Spinal cord (tissue), 10 donors: ENCODE data around the gene CCDC81. TPM values are rescaled to one million over a fixed set of nuclear protein-coding genes. Genes with fewer than 3 reads are reported as not detected.
"Not testable (repeated sequence)": the region's sequence is repeated elsewhere in the genome, so short reads cannot be mapped to it uniquely, and the experiment has no call there.

Experiments
- DNase-seq, 6 donors: peaks; one replicate each; pipeline versions ENCODE4 v3.0.0 to v3.0.0-alpha.2; 2013 to 2015; ENCODE audit warnings: low spot score in 6 of 6, low read depth in 4 of 6
- H3K27ac ChIP-seq: one replicate; pipeline ENCODE4 v1.5.1; 2013; ENCODE audit warnings: low read depth, low read length, control low read depth
- H3K27me3 ChIP-seq: one replicate; pipeline ENCODE4 v1.6.1; 2013; ENCODE audit warnings: low read length; ENCODE audit not compliant: control insufficient read depth, insufficient read depth
- H3K36me3 ChIP-seq: one replicate; pipeline ENCODE4 v1.6.1; 2013; ENCODE audit warnings: low read length; ENCODE audit not compliant: control insufficient read depth, insufficient read depth
- H3K4me1 ChIP-seq: one replicate; pipeline ENCODE4 v1.6.1; 2013; ENCODE audit warnings: low read length; ENCODE audit not compliant: control insufficient read depth, insufficient read depth
- H3K4me3 ChIP-seq: one replicate; pipeline ENCODE4 v1.5.1; 2013; ENCODE audit warnings: low read depth, low read length, control low read depth
- H3K9me3 ChIP-seq: one replicate; pipeline ENCODE4 v1.6.1; 2013; ENCODE audit warnings: low read length; ENCODE audit not compliant: control insufficient read depth, insufficient read depth
- WGBS: methylation state at CpG from one replicate; pipeline ENCODE4 v1.1.5; 2013; ENCODE audit warnings: missing lambda C conversion rate; ENCODE audit not compliant: insufficient coverage; 5-methylcytosine and 5-hydroxymethylcytosine counted together
- polyA plus RNA-seq, 2 donors: library from polyadenylated mRNA; unstranded; fragments of 120-200 nt; gene quantifications; one replicate each; pipeline ENCODE4 v1.2.1, GENCODE V29; 2013; ENCODE audit not compliant: insufficient read length in 2 of 2
- total RNA-seq, 2 donors: library from RNA; depleted of rRNA in 1 of 2; stranded (reverse); fragments of 120-200 nt in 1 of 2; fragments of >200 nt in 1 of 2; gene quantifications; one replicate each; pipeline versions ENCODE4 v1.2.3 to v1.2.4, GENCODE V29; 2013 to 2014
- donor health status: healthy.

Gene CCDC81
- total and polyA plus RNA-seq, 4 donors, result 4.0 to 8.6 (median 4.5) TPM

- no peaks in the 10 kb centered on the region for H3K27me3 ChIP-seq
- H3K36me3 ChIP-seq, result peaks cover 2% of the 10 kb centered on the region
- DNase-seq, result peak in 1 of 6 donors; percentile 21
- H3K9me3 ChIP-seq, result no peaks in the 10 kb centered on the region
- no peak overlapping the region for H3K27ac ChIP-seq
- no peak overlapping the region for H3K4me3 ChIP-seq
- no peaks in the 10 kb centered on the region for H3K4me1 ChIP-seq
Measured at GRCh38 chr11:86408845-86409244, 34.2 kb downstream of the CCDC81 start.

GRCh38 chr11:86414032-86414431 lies 39.3 kb downstream of the CCDC81 start:
- H3K4me1 ChIP-seq, result no peaks in the 10 kb centered on the region
- no peak overlapping the region for H3K4me3 ChIP-seq
- no peaks in the 10 kb centered on the region for H3K9me3 ChIP-seq
- WGBS, result no CpG with 5 or more reads among the region's 2 CpGs
- H3K36me3 ChIP-seq, result peaks cover 2% of the 10 kb centered on the region
- H3K27ac ChIP-seq, result no peak overlapping the region
- no peaks in the 10 kb centered on the region for H3K27me3 ChIP-seq
- DNase-seq, result no peak

- 93% methylated on average over 2 of the region's 4 CpGs for WGBS
- DNase-seq, result no peak
- Histone ChIP-seq H3K4me1 (no peaks in the 10 kb centered on the region), H3K27me3 (no peaks in the 10 kb centered on the region), H3K36me3 (peaks cover 2% of the 10 kb centered on the region), H3K27ac (no peak overlapping the region), H3K4me3 (no peak overlapping the region), H3K9me3 (no peaks in the 10 kb centered on the region)
Measured at GRCh38 chr11:86415026-86415425, 40.3 kb downstream of the CCDC81 start.

- WGBS, result no CpG with 5 or more reads among the region's 1 CpG
- Histone ChIP-seq H3K9me3 (no peaks in the 10 kb centered on the region), H3K27me3 (no peaks in the 10 kb centered on the region)
Measured at GRCh38 chr11:86416494-86416893, 41.8 kb downstream of the CCDC81 start.

GRCh38 chr11:86416951-86417350 lies 42.3 kb downstream of the CCDC81 start:
- H3K36me3 ChIP-seq, DNase-seq, H3K27ac ChIP-seq, H3K27me3 ChIP-seq, H3K4me1 ChIP-seq, H3K9me3 ChIP-seq, H3K4me3 ChIP-seq: not testable (repeated sequence)
- 95% methylated on average over 3 of the region's 9 CpGs for WGBS

More at GRCh38 chr11:86416494-86416893, 41.8 kb downstream of the CCDC81 start:
- H3K27ac ChIP-seq, result no peak overlapping the region
- H3K4me1 ChIP-seq, result no peaks in the 10 kb centered on the region
- no peak for DNase-seq
- no peak overlapping the region for H3K4me3 ChIP-seq
- peaks cover 2% of the 10 kb centered on the region for H3K36me3 ChIP-seq

- H3K27ac ChIP-seq, result no peak overlapping the region
- no peaks in the 10 kb centered on the region for H3K9me3 ChIP-seq
- H3K4me1 ChIP-seq, result no peaks in the 10 kb centered on the region
- no CpG with 5 or more reads among the region's 3 CpGs for WGBS
- no peak overlapping the region for H3K4me3 ChIP-seq
- peaks cover 4% of the 10 kb centered on the region for H3K36me3 ChIP-seq
- DNase-seq, result no peak
- no peaks in the 10 kb centered on the region for H3K27me3 ChIP-seq
Measured at GRCh38 chr11:86418106-86418505, 43.4 kb downstream of the CCDC81 start.

GRCh38 chr11:86418513-86418912 lies 43.8 kb downstream of the CCDC81 start:
- peaks cover 4% of the 10 kb centered on the region for H3K36me3 ChIP-seq
- H3K9me3 ChIP-seq, result no peaks in the 10 kb centered on the region
- H3K4me3 ChIP-seq, result no peak overlapping the region
- H3K27me3 ChIP-seq, result no peaks in the 10 kb centered on the region
- H3K27ac ChIP-seq, result no peak overlapping the region
- WGBS, result no CpG with 5 or more reads among the region's 3 CpGs
- no peaks in the 10 kb centered on the region for H3K4me1 ChIP-seq
- DNase-seq, result no peak

- WGBS, result no CpG with 5 or more reads among the region's 2 CpGs
- Histone ChIP-seq H3K27ac (no peak overlapping the region), H3K9me3 (no peaks in the 10 kb centered on the region), H3K27me3 (no peaks in the 10 kb centered on the region), H3K4me3 (no peak overlapping the region), H3K36me3 (peaks cover 4% of the 10 kb centered on the region), H3K4me1 (no peaks in the 10 kb centered on the region)
- peak in 2 of 6 donors; percentile 30 to 62 for DNase-seq
Measured at GRCh38 chr11:86418917-86419316, 44.2 kb downstream of the CCDC81 start.

GRCh38 chr11:86421946-86422345 lies 47.3 kb downstream of the CCDC81 start:
- H3K27ac ChIP-seq, result no peak overlapping the region
- no peak for DNase-seq
- 56% methylated on average over 2 of the region's 4 CpGs for WGBS
- no peak overlapping the region for H3K4me3 ChIP-seq
- peaks cover 4% of the 10 kb centered on the region for H3K36me3 ChIP-seq
- H3K9me3 ChIP-seq, result no peaks in the 10 kb centered on the region
- H3K27me3 ChIP-seq, result no peaks in the 10 kb centered on the region
- H3K4me1 ChIP-seq, result no peaks in the 10 kb centered on the region

GRCh38 chr11:86422371-86422770 lies 47.7 kb downstream of the CCDC81 start:
- no peak overlapping the region for H3K27ac ChIP-seq
- no peaks in the 10 kb centered on the region for H3K27me3 ChIP-seq
- H3K36me3 ChIP-seq, result peaks cover 4% of the 10 kb centered on the region
- H3K4me3 ChIP-seq, result no peak overlapping the region
- H3K4me1 ChIP-seq, result no peaks in the 10 kb centered on the region
- DNase-seq, result no peak
- 90% methylated on average over 7 of the region's 12 CpGs for WGBS
- no peaks in the 10 kb centered on the region for H3K9me3 ChIP-seq
